SU-DHL-6 (cell line): ENCODE measurements around the gene TMA7.

Experiments
- H2AFZ ChIP-seq: fragments of 200-600 bp; sonication (generic); 2 replicates; pipeline ENCODE4 v1.6.1; 2014; ENCODE audit warnings: low read depth, mild to moderate bottlenecking, moderate library complexity, mixed read lengths, antibody characterized with exemption, low read length; ENCODE audit not compliant: severe bottlenecking
- H3F3A ChIP-seq: fragments of 200-600 bp; shearing (Covaris generic); 2 replicates; pipeline ENCODE4 v1.6.0; 2016; ENCODE audit warnings: antibody characterized with exemption, mild to moderate bottlenecking; ENCODE audit not compliant: insufficient read depth
- H3K27ac ChIP-seq: fragments of 200-600 bp; sonication (generic); 2 replicates; pipeline ENCODE4 v1.5.1; 2016; ENCODE audit warnings: low read depth, mild to moderate bottlenecking, low read length, moderate library complexity, mixed read lengths
- H3K27me3 ChIP-seq: fragments of 200-600 bp; sonication (generic), shearing (Covaris generic); 2 replicates; pipeline ENCODE4 v1.6.0; 2014; ENCODE audit warnings: mild to moderate bottlenecking, low read length
- H3K36me3 ChIP-seq: fragments of 200-600 bp; sonication (generic); 2 replicates; pipeline ENCODE4 v1.6.1; 2014; ENCODE audit warnings: mild to moderate bottlenecking, low read length, mixed read lengths
- H3K4me2 ChIP-seq: fragments of 300-600, 200-600 bp; shearing (Covaris generic), sonication (generic); 2 replicates; pipeline ENCODE4 v1.6.0; 2014; ENCODE audit warnings: low read length, low read depth, mild to moderate bottlenecking; ENCODE audit not compliant: poor library complexity, severe bottlenecking
- H3K4me3 ChIP-seq: fragments of 200-600 bp; sonication (generic); 2 replicates; pipeline ENCODE4 v1.5.1; 2014; ENCODE audit warnings: antibody characterized with exemption, low read length, mild to moderate bottlenecking, mixed read lengths; ENCODE audit not compliant: insufficient read depth, poor library complexity, severe bottlenecking
- H3K79me2 ChIP-seq: fragments of 200-600 bp; sonication (generic); 2 replicates; pipeline ENCODE4 v1.6.1; 2014; ENCODE audit warnings: mild to moderate bottlenecking, low read length, moderate library complexity; ENCODE audit not compliant: insufficient read depth
- H3K9ac ChIP-seq: fragments of 200-600 bp; sonication (generic); 2 replicates; pipeline ENCODE4 v1.7.0; 2014; ENCODE audit warnings: mild to moderate bottlenecking, low read length
- H3K9me2 ChIP-seq: fragments of 200-600 bp; sonication (generic); replicated peaks from 2 replicates; pipeline ENCODE4 v1.6.1; 2014; ENCODE audit warnings: low read length; ENCODE audit not compliant: insufficient read depth
- H3K9me3 ChIP-seq: fragments of 200-600 bp; sonication (generic); 2 replicates; pipeline ENCODE4 v1.6.1; 2014; ENCODE audit warnings: low read length, mixed read lengths; ENCODE audit not compliant: insufficient read depth
- H4K20me1 ChIP-seq: fragments of 200-600 bp; sonication (generic); 2 replicates; pipeline ENCODE4 v1.6.1; 2014; ENCODE audit warnings: low read depth, mild to moderate bottlenecking, antibody characterized with exemption, low read length, moderate library complexity, mixed read lengths
- CTCF ChIP-seq: fragments of 200-600 bp; sonication (generic); IDR thresholded peaks from one replicate; pipeline ENCODE4 v1.5.1; 2017; ENCODE audit warnings: antibody characterized with exemption, mild to moderate bottlenecking, low read length, moderate library complexity; ENCODE audit not compliant: insufficient read depth, poor library complexity, severe bottlenecking
- EZH2phosphoT487 ChIP-seq: fragments of 200-600 bp; sonication (generic), shearing (Covaris generic); conservative IDR thresholded peaks from 2 replicates; pipeline ENCODE4 v1.6.1; 2018; ENCODE audit warnings: mild to moderate bottlenecking, antibody characterized with exemption, low read length, moderate library complexity, mixed read lengths

Gene TMA7

GRCh38 chr3:48419597-48419996 is 20.5 kb upstream of the TMA7 start:
- no peak overlapping the region for H2AFZ ChIP-seq
- H3F3A ChIP-seq: no peaks in the 10 kb centered on the region
- no peak overlapping the region for H3K9ac ChIP-seq
- no peaks in the 10 kb centered on the region for H3K79me2 ChIP-seq
- H3K27ac ChIP-seq: no peak overlapping the region
- no peak overlapping the region for H3K4me2 ChIP-seq
- H3K36me3 ChIP-seq: no peaks in the 10 kb centered on the region
- no peaks in the 10 kb centered on the region for H3K9me3 ChIP-seq
- TF ChIP-seq CTCF: no peak
- TF ChIP-seq EZH2phosphoT487: no peak
- H4K20me1 ChIP-seq: no peaks in the 10 kb centered on the region
- H3K4me3 ChIP-seq: no peak overlapping the region
- H3K9me2 ChIP-seq: no peaks in the 10 kb centered on the region
- no peaks in the 10 kb centered on the region for H3K27me3 ChIP-seq

GRCh38 chr3:48420561-48420960 is 19.5 kb upstream of the TMA7 start:
- TF ChIP-seq EZH2phosphoT487: no peak
- H3K9ac ChIP-seq: no peak overlapping the region
- H3K4me3 ChIP-seq: no peak overlapping the region
- H3K4me2 ChIP-seq: no peak overlapping the region
- no peak overlapping the region for H2AFZ ChIP-seq
- no peaks in the 10 kb centered on the region for H3F3A ChIP-seq
- H3K27ac ChIP-seq: no peak overlapping the region
- H3K27me3 ChIP-seq: no peaks in the 10 kb centered on the region
- H3K9me3 ChIP-seq: no peaks in the 10 kb centered on the region
- no peaks in the 10 kb centered on the region for H3K79me2 ChIP-seq
- no peaks in the 10 kb centered on the region for H4K20me1 ChIP-seq
- no peaks in the 10 kb centered on the region for H3K9me2 ChIP-seq
- H3K36me3 ChIP-seq: no peaks in the 10 kb centered on the region

GRCh38 chr3:48422272-48422671 is 17.8 kb upstream of the TMA7 start:
- peak; percentile 24 for TF ChIP-seq CTCF
- TF ChIP-seq EZH2phosphoT487: no peak
- Histone ChIP-seq H3K27me3 (no peaks in the 10 kb centered on the region), H3K4me2 (no peak overlapping the region), H3F3A (no peaks in the 10 kb centered on the region), H3K4me3 (no peak overlapping the region), H3K9ac (no peak overlapping the region), H3K79me2 (no peaks in the 10 kb centered on the region), H3K9me3 (no peaks in the 10 kb centered on the region), H4K20me1 (no peaks in the 10 kb centered on the region), H3K9me2 (no peaks in the 10 kb centered on the region), H2AFZ (no peak overlapping the region), H3K27ac (no peak overlapping the region), H3K36me3 (no peaks in the 10 kb centered on the region)

- Histone ChIP-seq H3K36me3 (no peaks in the 10 kb centered on the region), H3K27ac (no peak overlapping the region), H3K27me3 (no peaks in the 10 kb centered on the region)
These were observed 17.4 kb upstream of the TMA7 start for GRCh38 chr3:48422681-48423080.

More at GRCh38 chr3:48422681-48423080, 17.4 kb upstream of the TMA7 start:
- Histone ChIP-seq H3F3A (no peaks in the 10 kb centered on the region), H3K9ac (no peak overlapping the region), H3K9me3 (no peaks in the 10 kb centered on the region), H3K79me2 (no peaks in the 10 kb centered on the region), H3K4me3 (no peak overlapping the region), H3K9me2 (no peaks in the 10 kb centered on the region), H4K20me1 (no peaks in the 10 kb centered on the region), H2AFZ (no peak overlapping the region), H3K4me2 (no peak overlapping the region)
- TF ChIP-seq CTCF: no peak
- no peak for TF ChIP-seq EZH2phosphoT487
